ENCODE measurements around the gene XRCC1. TPM values are rescaled to one million over a fixed set of nuclear protein-coding genes. Genes with fewer than 3 reads are reported as not detected.

Gene XRCC1
- total RNA-seq, 1 experiment from 2014 or later: 38.0 TPM

DNA sequence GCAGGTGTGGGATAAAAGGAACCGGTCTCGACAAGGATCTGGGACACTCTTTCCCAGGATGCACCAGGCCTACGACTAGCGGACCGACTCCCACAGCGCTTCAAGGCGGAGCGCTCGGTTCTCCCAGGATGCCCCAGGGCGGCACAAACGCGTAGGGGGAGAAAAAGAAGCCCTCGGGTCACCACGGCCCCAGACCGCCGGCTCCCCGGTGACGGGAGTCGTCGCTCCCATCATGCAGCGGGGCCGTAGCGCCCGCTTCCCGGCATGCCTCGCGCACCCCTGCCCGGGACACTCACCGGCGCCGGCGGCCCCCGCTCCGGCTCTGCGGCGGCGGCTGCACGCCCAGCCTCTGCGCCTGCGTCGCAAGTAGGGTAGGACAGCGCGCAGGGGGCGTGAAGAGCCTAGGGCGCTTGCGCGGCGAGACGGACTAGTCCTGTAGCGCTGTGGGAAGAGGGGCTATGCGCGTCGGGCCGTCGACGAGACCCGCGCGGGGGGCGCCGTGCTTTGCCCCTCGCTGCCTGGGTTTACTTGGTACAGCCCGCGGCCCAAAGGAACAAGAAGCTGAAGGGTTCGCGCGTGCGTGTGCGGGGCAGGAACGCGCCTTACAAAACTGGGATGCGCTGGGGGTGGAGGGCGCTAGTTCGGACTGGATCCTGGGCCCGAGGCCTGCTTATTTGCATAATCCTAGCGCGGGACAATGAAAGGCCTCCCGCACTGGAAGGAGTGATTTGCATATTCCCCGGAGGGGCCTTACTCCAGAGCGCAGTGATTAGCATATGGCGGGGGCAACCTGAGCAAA lies 44.1 kb upstream of the XRCC1 start, which contains the start of gene ZNF428:
TSS of gene ZNF428 (minus strand) at position 368 of the 799 bp plus-strand sequence. CDS start 5,325 bp downstream, outside the sequence.
- Mint-ChIP-seq H3K27ac (peak within 1 kb of the TSS; percentile 99 to 100 (median 100)), H3K36me3 (ENCODE audit: insufficient read depth in 1 of 3, low read depth in 3 of 3) (peaks cover 6 to 16% (median 9%) of the 10 kb centered on the region in 3 experiments; a peak in 6 of 7 replicates), H3K9me3 (no peaks in the 10 kb centered on the region; a peak in 2 of 5 replicates), H3K4me3 (peak within 1 kb of the TSS; percentile 83 to 87), H3K27me3 (ENCODE audit: low read depth) (no peaks in the 10 kb centered on the region), H3K4me1 (peaks cover 22 to 34% of the 10 kb centered on the region in 2 experiments)
- no peak within 1 kb of the TSS for H2BK5ac ChIP-seq (ENCODE audit: insufficient read length, low read length)
- no peaks in the 10 kb centered on the region for H3K79me1 ChIP-seq (ENCODE audit: insufficient read depth, low read depth, low read length, poor library complexity, severe bottlenecking)
- H2BK20ac ChIP-seq (ENCODE audit: low read depth, low read length, poor library complexity, severe bottlenecking): no peak within 1 kb of the TSS
- no CpG with 5 or more reads among the region's 81 CpGs for WGBS (ENCODE audit: extremely low coverage, insufficient read length, low lambda C conversion rate)
- H3K9me3 ChIP-seq (ENCODE audit: control insufficient read depth, low read depth, low read length): no peaks in the 10 kb centered on the region
- no peak within 1 kb of the TSS for H2BK15ac ChIP-seq (ENCODE audit: low read depth, low read length)
- no peaks in the 10 kb centered on the region; the same call in 1 of the 2 replicates for H3K4me1 ChIP-seq (ENCODE audit: insufficient read depth, low read length)
- peak within 1 kb of the TSS; percentile 11 for H3K56ac ChIP-seq (ENCODE audit: insufficient read length, low read depth, low read length)
- no peaks in the 10 kb centered on the region for H3K27me3 ChIP-seq (ENCODE audit: insufficient read depth, low read length)
- no peak within 1 kb of the TSS for H3T11ph ChIP-seq (ENCODE audit: low read length)
- peak within 1 kb of the TSS; percentile 79 for H3K9ac ChIP-seq (ENCODE audit: extremely low read depth, insufficient read length, low read length)
- H3K79me2 ChIP-seq (ENCODE audit: insufficient read depth, low read length): no peaks in the 10 kb centered on the region
- H2AK5ac ChIP-seq (ENCODE audit: insufficient read length, low read length): no peak within 1 kb of the TSS
- TF ChIP-seq, protein P1, sequence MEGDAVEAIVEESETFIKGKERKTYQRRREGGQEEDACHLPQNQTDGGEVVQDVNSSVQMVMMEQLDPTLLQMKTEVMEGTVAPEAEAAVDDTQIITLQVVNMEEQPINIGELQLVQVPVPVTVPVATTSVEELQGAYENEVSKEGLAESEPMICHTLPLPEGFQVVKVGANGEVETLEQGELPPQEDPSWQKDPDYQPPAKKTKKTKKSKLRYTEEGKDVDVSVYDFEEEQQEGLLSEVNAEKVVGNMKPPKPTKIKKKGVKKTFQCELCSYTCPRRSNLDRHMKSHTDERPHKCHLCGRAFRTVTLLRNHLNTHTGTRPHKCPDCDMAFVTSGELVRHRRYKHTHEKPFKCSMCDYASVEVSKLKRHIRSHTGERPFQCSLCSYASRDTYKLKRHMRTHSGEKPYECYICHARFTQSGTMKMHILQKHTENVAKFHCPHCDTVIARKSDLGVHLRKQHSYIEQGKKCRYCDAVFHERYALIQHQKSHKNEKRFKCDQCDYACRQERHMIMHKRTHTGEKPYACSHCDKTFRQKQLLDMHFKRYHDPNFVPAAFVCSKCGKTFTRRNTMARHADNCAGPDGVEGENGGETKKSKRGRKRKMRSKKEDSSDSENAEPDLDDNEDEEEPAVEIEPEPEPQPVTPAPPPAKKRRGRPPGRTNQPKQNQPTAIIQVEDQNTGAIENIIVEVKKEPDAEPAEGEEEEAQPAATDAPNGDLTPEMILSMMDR (conservative IDR thresholded peaks at IDR 0.05): no peak
- H2BK12ac ChIP-seq (ENCODE audit: insufficient read length, low read depth, low read length): no peak within 1 kb of the TSS
- peak within 1 kb of the TSS; percentile 46; the same call in 1 of the 2 replicates for H3K4ac ChIP-seq (ENCODE audit: low read depth, low read length)
- H3K23ac ChIP-seq (ENCODE audit: insufficient read length, low read depth, low read length): no peak within 1 kb of the TSS
- H3K14ac ChIP-seq (ENCODE audit: insufficient read depth, low read length): peak within 1 kb of the TSS; percentile 97
- H4K8ac ChIP-seq (replicated peaks; ENCODE audit: insufficient read length, low read depth, low read length): no peak within 1 kb of the TSS
- peak within 1 kb of the TSS; percentile 98 for H3K18ac ChIP-seq (ENCODE audit: insufficient read length, low read depth, low read length)
- peak within 1 kb of the TSS; percentile 63 for H3K27ac ChIP-seq (ENCODE audit: insufficient read length, low read depth, low read length)
- H2AFZ ChIP-seq (ENCODE audit: low read length): no peak within 1 kb of the TSS
- peak within 1 kb of the TSS; percentile 61 for H2BK120ac ChIP-seq (ENCODE audit: low read depth, low read length, poor library complexity, severe bottlenecking)
- peak; percentile 95 for DNase-seq
- no peaks in the 10 kb centered on the region for H4K20me1 ChIP-seq (ENCODE audit: control insufficient read depth, insufficient read depth, insufficient read length)
- peaks cover 14% of the 10 kb centered on the region for H3K23me2 ChIP-seq (ENCODE audit: insufficient read length, low read depth, low read length, poor library complexity, severe bottlenecking)
- peak within 1 kb of the TSS; percentile 75 for H3K4me2 ChIP-seq (ENCODE audit: insufficient read depth, insufficient read length, low read length)
- H4K5ac ChIP-seq (ENCODE audit: insufficient read length, low read depth, low read length): peak within 1 kb of the TSS; percentile 44
- peak within 1 kb of the TSS; percentile 32 for H4K91ac ChIP-seq (ENCODE audit: insufficient read length, low read depth, low read length)

Data from H9 (cell line).